Measurements from ENCODE around the gene ANKHD1. TPM values are rescaled to one million over a fixed set of nuclear protein-coding genes. Genes with fewer than 3 reads are reported as not detected.

The ANKHD1 gene, protein sequence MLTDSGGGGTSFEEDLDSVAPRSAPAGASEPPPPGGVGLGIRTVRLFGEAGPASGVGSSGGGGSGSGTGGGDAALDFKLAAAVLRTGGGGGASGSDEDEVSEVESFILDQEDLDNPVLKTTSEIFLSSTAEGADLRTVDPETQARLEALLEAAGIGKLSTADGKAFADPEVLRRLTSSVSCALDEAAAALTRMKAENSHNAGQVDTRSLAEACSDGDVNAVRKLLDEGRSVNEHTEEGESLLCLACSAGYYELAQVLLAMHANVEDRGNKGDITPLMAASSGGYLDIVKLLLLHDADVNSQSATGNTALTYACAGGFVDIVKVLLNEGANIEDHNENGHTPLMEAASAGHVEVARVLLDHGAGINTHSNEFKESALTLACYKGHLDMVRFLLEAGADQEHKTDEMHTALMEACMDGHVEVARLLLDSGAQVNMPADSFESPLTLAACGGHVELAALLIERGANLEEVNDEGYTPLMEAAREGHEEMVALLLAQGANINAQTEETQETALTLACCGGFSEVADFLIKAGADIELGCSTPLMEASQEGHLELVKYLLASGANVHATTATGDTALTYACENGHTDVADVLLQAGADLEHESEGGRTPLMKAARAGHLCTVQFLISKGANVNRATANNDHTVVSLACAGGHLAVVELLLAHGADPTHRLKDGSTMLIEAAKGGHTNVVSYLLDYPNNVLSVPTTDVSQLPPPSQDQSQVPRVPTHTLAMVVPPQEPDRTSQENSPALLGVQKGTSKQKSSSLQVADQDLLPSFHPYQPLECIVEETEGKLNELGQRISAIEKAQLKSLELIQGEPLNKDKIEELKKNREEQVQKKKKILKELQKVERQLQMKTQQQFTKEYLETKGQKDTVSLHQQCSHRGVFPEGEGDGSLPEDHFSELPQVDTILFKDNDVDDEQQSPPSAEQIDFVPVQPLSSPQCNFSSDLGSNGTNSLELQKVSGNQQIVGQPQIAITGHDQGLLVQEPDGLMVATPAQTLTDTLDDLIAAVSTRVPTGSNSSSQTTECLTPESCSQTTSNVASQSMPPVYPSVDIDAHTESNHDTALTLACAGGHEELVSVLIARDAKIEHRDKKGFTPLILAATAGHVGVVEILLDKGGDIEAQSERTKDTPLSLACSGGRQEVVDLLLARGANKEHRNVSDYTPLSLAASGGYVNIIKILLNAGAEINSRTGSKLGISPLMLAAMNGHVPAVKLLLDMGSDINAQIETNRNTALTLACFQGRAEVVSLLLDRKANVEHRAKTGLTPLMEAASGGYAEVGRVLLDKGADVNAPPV (N-terminal part only)
- total RNA-seq: 77.1 and 85.8 TPM in 2 replicates

DNA sequence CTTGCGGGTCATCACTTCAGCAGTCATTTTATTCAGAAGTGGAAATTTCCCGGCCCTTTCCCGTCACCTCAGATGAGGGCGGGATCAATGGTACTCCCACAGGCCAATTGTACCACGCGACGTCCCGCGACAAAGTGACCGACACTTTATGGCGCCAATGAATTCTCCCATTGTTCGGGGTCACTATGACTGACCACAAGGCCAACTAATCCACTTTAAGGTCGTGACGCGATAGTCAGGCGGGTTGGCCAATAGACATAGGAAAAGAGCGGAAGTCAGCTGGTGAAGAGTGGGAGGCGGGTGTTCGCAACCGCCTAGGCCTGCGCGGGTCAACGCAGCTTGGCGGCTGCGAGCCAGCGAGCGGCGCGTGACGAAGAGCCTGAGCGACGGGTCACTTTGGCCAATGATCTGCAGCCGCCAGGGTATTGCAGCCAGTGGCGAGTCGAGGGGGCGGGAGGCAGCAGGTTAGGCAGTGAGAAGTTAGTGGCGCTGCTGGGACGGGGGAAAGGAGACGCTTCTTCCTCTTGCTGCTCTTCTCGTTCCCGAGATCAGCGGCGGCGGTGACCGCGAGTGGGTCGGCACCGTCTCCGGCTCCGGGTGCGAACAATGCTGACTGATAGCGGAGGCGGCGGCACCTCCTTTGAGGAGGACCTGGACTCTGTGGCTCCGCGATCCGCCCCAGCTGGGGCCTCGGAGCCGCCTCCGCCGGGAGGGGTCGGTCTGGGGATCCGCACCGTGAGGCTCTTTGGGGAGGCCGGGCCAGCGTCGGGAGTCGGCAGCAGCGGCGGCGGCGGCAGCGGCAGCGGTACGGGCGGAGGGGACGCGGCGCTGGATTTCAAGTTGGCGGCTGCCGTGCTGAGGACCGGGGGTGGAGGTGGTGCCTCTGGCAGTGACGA lies at the start of gene ANKHD1:
ANKHD1 (plus strand) TSS at position 472 of the 896 bp plus-strand sequence; CDS start at position 607, 135 bp downstream.
- TF ChIP-seq, protein P1, sequence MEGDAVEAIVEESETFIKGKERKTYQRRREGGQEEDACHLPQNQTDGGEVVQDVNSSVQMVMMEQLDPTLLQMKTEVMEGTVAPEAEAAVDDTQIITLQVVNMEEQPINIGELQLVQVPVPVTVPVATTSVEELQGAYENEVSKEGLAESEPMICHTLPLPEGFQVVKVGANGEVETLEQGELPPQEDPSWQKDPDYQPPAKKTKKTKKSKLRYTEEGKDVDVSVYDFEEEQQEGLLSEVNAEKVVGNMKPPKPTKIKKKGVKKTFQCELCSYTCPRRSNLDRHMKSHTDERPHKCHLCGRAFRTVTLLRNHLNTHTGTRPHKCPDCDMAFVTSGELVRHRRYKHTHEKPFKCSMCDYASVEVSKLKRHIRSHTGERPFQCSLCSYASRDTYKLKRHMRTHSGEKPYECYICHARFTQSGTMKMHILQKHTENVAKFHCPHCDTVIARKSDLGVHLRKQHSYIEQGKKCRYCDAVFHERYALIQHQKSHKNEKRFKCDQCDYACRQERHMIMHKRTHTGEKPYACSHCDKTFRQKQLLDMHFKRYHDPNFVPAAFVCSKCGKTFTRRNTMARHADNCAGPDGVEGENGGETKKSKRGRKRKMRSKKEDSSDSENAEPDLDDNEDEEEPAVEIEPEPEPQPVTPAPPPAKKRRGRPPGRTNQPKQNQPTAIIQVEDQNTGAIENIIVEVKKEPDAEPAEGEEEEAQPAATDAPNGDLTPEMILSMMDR (IDR thresholded peaks at IDR 0.05; ENCODE audit: insufficient read depth, low read length, severe bottlenecking): no peak
- H3K4me3 ChIP-seq (ENCODE audit: low read depth, low read length): peak within 1 kb of the TSS; percentile 99
- no peaks in the 10 kb centered on the region for H3K27me3 ChIP-seq (ENCODE audit: control insufficient read depth, insufficient read depth, low read length)
- FAIRE-seq (peak; percentile 47), DNase-seq (ENCODE audit: low read depth) (peak; percentile 100)
- H3K36me3 ChIP-seq (ENCODE audit: control insufficient read depth, insufficient read depth, low read length): peaks cover 1% of the 10 kb centered on the region

DNA sequence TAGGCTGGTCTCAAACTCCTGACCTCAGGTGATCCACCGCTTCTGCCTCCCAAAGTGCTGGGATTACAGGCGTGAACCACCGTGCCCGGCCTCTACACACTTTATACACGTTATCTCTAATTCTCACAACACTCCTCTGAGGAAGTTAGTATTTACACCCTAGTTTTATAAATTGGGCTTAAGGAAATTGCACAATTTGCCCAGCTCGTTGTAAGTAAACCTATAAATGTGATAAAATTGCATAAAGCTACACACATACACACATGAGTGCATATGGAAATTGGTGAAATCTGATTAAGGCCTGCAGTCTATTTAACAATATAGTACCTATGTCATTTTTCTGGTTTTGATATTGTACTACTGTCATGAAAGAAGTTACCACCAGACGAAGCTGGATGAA lies 46.1 kb upstream of the ANKHD1 start:
- no peak overlapping the region for H3K4me3 ChIP-seq (ENCODE audit: low read depth, low read length)
- TF ChIP-seq, protein P1 (IDR thresholded peaks at IDR 0.05; ENCODE audit: insufficient read depth, low read length, severe bottlenecking): no peak
- DNase-seq (ENCODE audit: low read depth) (no peak), FAIRE-seq (no peak)
- H3K36me3 ChIP-seq (ENCODE audit: control insufficient read depth, insufficient read depth, low read length): no peaks in the 10 kb centered on the region
- peaks cover 1% of the 10 kb centered on the region for H3K27me3 ChIP-seq (ENCODE audit: control insufficient read depth, insufficient read depth, low read length)

DNA sequence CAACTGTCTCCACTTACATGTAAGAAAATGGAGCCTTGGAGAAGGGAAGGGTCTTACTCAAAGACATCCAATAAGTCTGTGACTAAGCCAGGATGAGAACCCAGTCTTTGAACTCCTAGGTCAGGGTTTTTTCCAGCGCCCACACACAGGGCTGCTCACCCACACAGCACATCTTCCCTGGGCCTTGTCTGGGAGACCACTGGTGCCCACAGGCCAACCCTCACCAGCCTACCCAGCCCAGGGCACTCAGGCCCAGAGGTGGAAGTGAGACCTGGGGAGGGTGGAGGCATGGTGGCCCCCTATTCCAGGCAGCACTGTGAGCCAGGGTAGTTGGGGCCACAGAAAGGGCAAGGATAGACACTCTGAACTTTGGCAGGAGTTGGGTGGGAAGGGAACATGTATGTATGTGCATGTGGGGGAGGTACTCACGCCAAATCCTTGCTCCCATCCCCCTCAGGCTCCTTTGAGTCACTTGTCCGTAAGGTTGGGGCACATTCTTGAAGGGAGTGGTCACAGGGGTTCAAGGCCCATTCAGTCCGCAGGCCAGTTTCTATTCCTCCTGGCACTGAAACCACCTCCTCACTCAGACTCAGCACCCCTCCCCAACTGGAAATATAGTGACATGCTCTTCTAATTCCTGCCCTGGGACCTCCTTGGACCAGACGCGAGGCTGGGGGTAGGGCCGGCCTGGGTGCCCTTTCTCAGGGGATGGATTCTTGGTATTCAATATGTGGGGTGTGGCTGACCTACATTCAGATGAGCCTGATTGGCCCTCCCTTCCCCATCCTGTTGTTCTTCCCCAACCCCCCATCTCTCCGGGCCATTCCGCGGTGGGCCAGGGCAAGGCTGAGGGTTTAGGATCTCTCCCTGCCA lies 44.5 kb upstream of the ANKHD1 start:
- Histone ChIP-seq H3K27me3 (ENCODE audit: control insufficient read depth, insufficient read depth, low read length) (peaks cover 1% of the 10 kb centered on the region), H3K4me3 (ENCODE audit: low read depth, low read length) (no peak overlapping the region), H3K36me3 (ENCODE audit: control insufficient read depth, insufficient read depth, low read length) (no peaks in the 10 kb centered on the region)
- FAIRE-seq: no peak
- no peak for DNase-seq (ENCODE audit: low read depth)
- TF ChIP-seq, protein P1 (IDR thresholded peaks at IDR 0.05; ENCODE audit: insufficient read depth, low read length, severe bottlenecking): no peak

DNA sequence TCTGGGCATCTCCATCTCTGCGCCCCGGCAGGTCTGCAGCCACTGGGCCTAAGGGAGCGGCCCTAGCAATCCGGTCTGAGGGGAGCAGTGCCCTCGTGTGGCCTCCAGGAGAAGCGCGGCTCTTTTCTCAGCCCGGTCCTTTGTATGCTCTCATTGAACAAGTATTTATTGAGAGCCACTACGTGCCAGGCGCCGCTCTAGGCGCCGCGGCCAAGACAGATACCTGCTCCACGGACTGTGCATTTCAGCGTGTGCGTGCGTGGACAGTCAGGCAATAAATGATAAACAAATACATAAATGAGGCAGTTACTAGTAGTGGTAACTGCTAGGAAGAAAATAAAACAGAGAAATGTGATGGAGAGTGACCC lies 43.9 kb upstream of the ANKHD1 start:
- no peaks in the 10 kb centered on the region for H3K36me3 ChIP-seq (ENCODE audit: control insufficient read depth, insufficient read depth, low read length)
- peak; percentile 79 for DNase-seq (ENCODE audit: low read depth)
- no peak for FAIRE-seq
- TF ChIP-seq, protein P1 (IDR thresholded peaks at IDR 0.05; ENCODE audit: insufficient read depth, low read length, severe bottlenecking): peak; percentile 96
- H3K27me3 ChIP-seq (ENCODE audit: control insufficient read depth, insufficient read depth, low read length): peaks cover 1% of the 10 kb centered on the region
- no peak overlapping the region for H3K4me3 ChIP-seq (ENCODE audit: low read depth, low read length)
